Tibial nerve (tissue), 4 donors: ENCODE measurements around the gene SAPCD2. TPM values are rescaled to one million over a fixed set of nuclear protein-coding genes. Genes with fewer than 3 reads are reported as not detected.

ENCODE experiments used
- DNase-seq, 2 donors: peaks; one replicate each; pipeline ENCODE4 v3.0.0-alpha.2; 2019; ENCODE audit warnings: low spot score in 2 of 2
- H3K27ac ChIP-seq, 4 donors: fragments of 200-600 bp; sonication (generic) in 3 of 4; one replicate each; pipeline ENCODE4 v1.5.1; 2017 to 2019; ENCODE audit warnings: mild to moderate bottlenecking in 1 of 4
- H3K27me3 ChIP-seq, 2 donors: fragments of 200-600 bp; sonication (generic) in 1 of 2; one replicate each; pipeline versions ENCODE4 v1.5.1 to v1.6.0; 2017 to 2019
- H3K36me3 ChIP-seq, 3 donors: fragments of 200-600 bp; sonication (generic); one replicate each; pipeline ENCODE4 v1.5.1; 2018 to 2019
- H3K4me1 ChIP-seq, 4 donors: fragments of 200-600 bp; sonication (generic) in 3 of 4; one replicate each; pipeline ENCODE4 v1.5.1; 2017 to 2019
- H3K4me3 ChIP-seq, 4 donors: fragments of 200-600 bp; sonication (generic) in 3 of 4; one replicate each; pipeline ENCODE4 v1.5.1; 2017 to 2019; ENCODE audit warnings: mild to moderate bottlenecking in 1 of 4, moderate library complexity in 1 of 4
- H3K9me3 ChIP-seq, 4 donors: fragments of 200-600 bp; sonication (generic) in 3 of 4; one replicate each; pipeline ENCODE4 v1.5.1; 2017 to 2019
- CTCF ChIP-seq, 5 experiments: fragments of 200-600 bp in 3 of 5; fragments of 450-650 bp in 2 of 5; sonication (generic) in 3 of 5; IDR thresholded peaks; one replicate each; pipeline ENCODE4 v1.5.1; 2016 to 2019; ENCODE audit warnings: antibody characterized with exemption in 5 of 5, mild to moderate bottlenecking in 3 of 5, moderate library complexity in 2 of 5
- EP300 ChIP-seq, 2 donors: sonication (generic); formaldehyde crosslinking; IDR thresholded peaks; one replicate each; pipeline ENCODE4 v1.6.1; 2017; ENCODE audit warnings: antibody characterized with exemption in 2 of 2, mild to moderate bottlenecking in 1 of 2
- POLR2A ChIP-seq, 2 donors: fragments of 450-650 bp; IDR thresholded peaks; one replicate each; pipeline ENCODE4 v1.6.1; 2017; ENCODE audit warnings: antibody characterized with exemption in 2 of 2, mild to moderate bottlenecking in 2 of 2, moderate library complexity in 2 of 2
- WGBS, 2 donors: methylation state at CpG; one replicate each; pipeline ENCODE4 v1.1.5; 2018; 5-methylcytosine and 5-hydroxymethylcytosine counted together
- total RNA-seq, 4 donors: library from RNA; depleted of rRNA; stranded (reverse); fragments of >200 nt; gene quantifications; one replicate each; pipeline ENCODE4 v1.1.0, GENCODE V29; 2016

The SAPCD2 gene
- total RNA-seq, 4 donors from 2014 or later = 0.22 to 0.90 TPM; not detected in 2

- Histone ChIP-seq H3K36me3 (peaks cover 4 to 100% (median 26%) of the 10 kb centered on the region in 3 donors), H3K4me3 (no peak overlapping the region), H3K4me1 (peaks cover 0 to 2% (median 0%) of the 10 kb centered on the region in 4 donors), H3K9me3 (no peaks in the 10 kb centered on the region), H3K27ac (no peak overlapping the region), H3K27me3 (no peaks in the 10 kb centered on the region)
- WGBS, 2 donors = 94 to 98% methylated on average over 13 to 24 of the region's 25 CpGs
- no peak for TF ChIP-seq EP300 (IDR thresholded peaks at IDR 0.05)
- TF ChIP-seq POLR2A (IDR thresholded peaks at IDR 0.05) = no peak
- TF ChIP-seq CTCF (IDR thresholded peaks at IDR 0.05) = no peak
- DNase-seq = no peak
Measured at GRCh38 chr9:137015540-137015930, 54.8 kb downstream of the SAPCD2 start.

- no peak overlapping the region for H3K4me3 ChIP-seq
- WGBS, 2 donors = 94% methylated on average over 32 to 36 of the region's 36 CpGs
- H3K9me3 ChIP-seq = no peaks in the 10 kb centered on the region
- H3K27ac ChIP-seq = no peak overlapping the region
- TF ChIP-seq EP300 (IDR thresholded peaks at IDR 0.05) (no peak), POLR2A (IDR thresholded peaks at IDR 0.05) (no peak), CTCF (IDR thresholded peaks at IDR 0.05) (no peak)
- no peaks in the 10 kb centered on the region for H3K4me1 ChIP-seq
- peaks cover 4 to 100% (median 26%) of the 10 kb centered on the region in 3 donors for H3K36me3 ChIP-seq
- H3K27me3 ChIP-seq = no peaks in the 10 kb centered on the region
- DNase-seq = no peak
Measured at GRCh38 chr9:137014776-137015539, 55.4 kb downstream of the SAPCD2 start.

GRCh38 chr9:137014166-137014565, 56.2 kb downstream of the SAPCD2 start:
- H3K36me3 ChIP-seq = peaks cover 4 to 100% (median 26%) of the 10 kb centered on the region in 3 donors
- no peak overlapping the region for H3K27ac ChIP-seq
- 92 to 98% methylated on average over 11 to 17 of the region's 23 CpGs for WGBS, 2 donors
- H3K4me1 ChIP-seq = no peaks in the 10 kb centered on the region
- DNase-seq = no peak
- no peaks in the 10 kb centered on the region for H3K27me3 ChIP-seq
- TF ChIP-seq EP300 (IDR thresholded peaks at IDR 0.05) (no peak), CTCF (IDR thresholded peaks at IDR 0.05) (no peak), POLR2A (IDR thresholded peaks at IDR 0.05) (no peak)
- no peak overlapping the region for H3K4me3 ChIP-seq
- H3K9me3 ChIP-seq = no peaks in the 10 kb centered on the region

- no peaks in the 10 kb centered on the region for H3K4me1 ChIP-seq
- no peaks in the 10 kb centered on the region for H3K27me3 ChIP-seq
- no peaks in the 10 kb centered on the region for H3K9me3 ChIP-seq
- 95 to 96% methylated on average over 8 to 20 of the region's 20 CpGs for WGBS, 2 donors
- no peak overlapping the region for H3K4me3 ChIP-seq
- peak overlapping the region in 1 of 4 donors; percentile 14 for H3K27ac ChIP-seq
- no peak for DNase-seq
- peaks cover 4 to 100% (median 26%) of the 10 kb centered on the region in 3 donors for H3K36me3 ChIP-seq
- TF ChIP-seq CTCF (IDR thresholded peaks at IDR 0.05) (no peak), POLR2A (IDR thresholded peaks at IDR 0.05) (no peak), EP300 (IDR thresholded peaks at IDR 0.05) (no peak)
Measured at GRCh38 chr9:137013571-137013940, 56.8 kb downstream of the SAPCD2 start.
